DMS 273 (cell line): Measurements from ENCODE around the gene COL2A1.
A peak's percentile ranks its signal among the peaks of the same experiment; 100 is the strongest.

Experiments
- DNase-seq: peaks from one replicate; lab custom pipeline; 2025; ENCODE audit not compliant: unreplicated experiment; lab: John Stamatoyannopoulos, UW

COL2A1 gene

GRCh38 chr12:48013287-48013686 lies 9.0 kb upstream of the COL2A1 start:
- DNase-seq, result no peak

- DNase-seq, result no peak
Observed at GRCh38 chr12:48012070-48012469, 7.8 kb upstream of the COL2A1 start.

GRCh38 chr12:48010366-48010970 lies 6.2 kb upstream of the COL2A1 start:
- DNase-seq, result no peak

- no peak for DNase-seq
Observed at GRCh38 chr12:48009471-48009870, 5.2 kb upstream of the COL2A1 start.

GRCh38 chr12:48008950-48009349 lies 4.7 kb upstream of the COL2A1 start:
- no peak for DNase-seq

- DNase-seq, result no peak
Observed at GRCh38 chr12:48008349-48008748, 4.1 kb upstream of the COL2A1 start.

GRCh38 chr12:48007206-48007605 lies 2.9 kb upstream of the COL2A1 start:
- no peak for DNase-seq

- no peak for DNase-seq
Observed at GRCh38 chr12:48005750-48006021, 1.4 kb upstream of the COL2A1 start.

GRCh38 chr12:48005001-48005749 lies 899 bp upstream of the COL2A1 start:
- no peak for DNase-seq

- peak; percentile 53 for DNase-seq
Observed at GRCh38 chr12:48003226-48004052, 837 bp downstream of the COL2A1 start.

GRCh38 chr12:48002773-48003218 lies 1.5 kb downstream of the COL2A1 start:
- DNase-seq, result peak; percentile 44

GRCh38 chr12:48002414-48002730 lies 1.9 kb downstream of the COL2A1 start:
- DNase-seq, result peak; percentile 44

GRCh38 chr12:48001505-48002413 lies 2.5 kb downstream of the COL2A1 start:
- DNase-seq, result peak; percentile 67

GRCh38 chr12:48000878-48001504 lies 3.3 kb downstream of the COL2A1 start:
- peak; percentile 60 for DNase-seq

GRCh38 chr12:47999816-48000215 lies 4.5 kb downstream of the COL2A1 start:
- DNase-seq, result no peak

GRCh38 chr12:47997321-47997720 lies 7.0 kb downstream of the COL2A1 start:
- no peak for DNase-seq

GRCh38 chr12:47995981-47996401 lies 8.3 kb downstream of the COL2A1 start:
- DNase-seq, result peak; percentile 35

GRCh38 chr12:47993491-47993890 lies 10.8 kb downstream of the COL2A1 start:
- DNase-seq, result no peak

- DNase-seq, result no peak
Observed at GRCh38 chr12:47992776-47993175, 11.5 kb downstream of the COL2A1 start.
